Nephron progenitor cell (in vitro differentiated cells): ENCODE results near the gene IQUB.

Experiments
- DNase-seq: peaks from one replicate; pipeline ENCODE4 v3.0.0; 2021
- H3K27ac Mint-ChIP-seq: 2 replicates; pipeline ENCODE4 v1.8.0; 2021; ENCODE audit warnings: mild to moderate bottlenecking, moderate library complexity, mixed read lengths
- H3K27me3 Mint-ChIP-seq: 2 replicates; pipeline ENCODE4 v1.8.0; 2021; ENCODE audit warnings: mild to moderate bottlenecking, low read depth, mixed read lengths; ENCODE audit not compliant: poor library complexity
- H3K36me3 Mint-ChIP-seq: 2 replicates; pipeline ENCODE4 v1.8.0; 2021; ENCODE audit warnings: low read depth, mixed read lengths
- H3K4me1 Mint-ChIP-seq: 2 replicates; pipeline ENCODE4 v1.8.0; 2021; ENCODE audit warnings: mixed read lengths
- H3K4me3 Mint-ChIP-seq: 2 replicates; pipeline ENCODE4 v1.8.0; 2021; ENCODE audit warnings: mild to moderate bottlenecking, moderate library complexity, mixed read lengths
- H3K9me3 Mint-ChIP-seq: 2 replicates; pipeline ENCODE4 v1.8.0; 2021; ENCODE audit warnings: mild to moderate bottlenecking, moderate library complexity, mixed read lengths
- TF ChIP-seq, protein P1 (sequence below): fragments of 200-600 bp; sonication (generic); IDR thresholded peaks from 2 replicates; pipeline ENCODE4 v1.5.0; 2021; ENCODE audit warnings: antibody characterized with exemption

Gene IQUB

DNA sequence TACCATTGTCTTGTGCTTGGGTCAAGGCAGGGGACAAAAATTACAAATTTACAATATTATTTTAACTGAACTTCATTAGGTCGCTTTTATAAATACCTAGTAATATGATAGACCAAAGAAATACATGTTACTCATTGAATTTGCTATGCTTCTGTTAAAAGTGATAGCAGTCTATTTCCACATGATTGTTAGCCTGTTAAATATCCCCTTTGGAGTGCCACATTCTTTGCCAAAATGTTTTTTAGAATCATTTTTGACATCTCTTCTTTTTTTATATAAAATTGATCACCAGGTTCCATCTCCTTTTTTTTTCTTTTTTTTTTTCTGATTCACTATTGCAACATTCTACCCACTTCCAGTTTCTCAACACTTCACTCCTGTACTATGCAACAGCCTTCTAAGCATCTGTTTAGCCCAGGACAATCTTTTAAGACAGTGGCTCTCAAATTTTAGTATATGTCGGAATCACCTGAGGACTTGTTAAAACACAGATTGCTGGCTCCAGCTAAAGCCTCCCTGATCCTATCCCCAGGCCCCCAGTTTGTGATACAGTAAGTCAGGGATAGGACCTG is 39.6 kb upstream of the IQUB start:
- H3K27me3 Mint-ChIP-seq = no peaks in the 10 kb centered on the region
- peaks cover 20% of the 10 kb centered on the region for H3K4me1 Mint-ChIP-seq
- H3K27ac Mint-ChIP-seq = no peak overlapping the region

GRCh38 chr7:123573341-123573740 is 38.9 kb upstream of the IQUB start:
- no peaks in the 10 kb centered on the region for H3K36me3 Mint-ChIP-seq
- H3K4me1 Mint-ChIP-seq = peaks cover 20% of the 10 kb centered on the region
- H3K4me3 Mint-ChIP-seq = peak overlapping the region; percentile 47
- TF ChIP-seq, protein P1, sequence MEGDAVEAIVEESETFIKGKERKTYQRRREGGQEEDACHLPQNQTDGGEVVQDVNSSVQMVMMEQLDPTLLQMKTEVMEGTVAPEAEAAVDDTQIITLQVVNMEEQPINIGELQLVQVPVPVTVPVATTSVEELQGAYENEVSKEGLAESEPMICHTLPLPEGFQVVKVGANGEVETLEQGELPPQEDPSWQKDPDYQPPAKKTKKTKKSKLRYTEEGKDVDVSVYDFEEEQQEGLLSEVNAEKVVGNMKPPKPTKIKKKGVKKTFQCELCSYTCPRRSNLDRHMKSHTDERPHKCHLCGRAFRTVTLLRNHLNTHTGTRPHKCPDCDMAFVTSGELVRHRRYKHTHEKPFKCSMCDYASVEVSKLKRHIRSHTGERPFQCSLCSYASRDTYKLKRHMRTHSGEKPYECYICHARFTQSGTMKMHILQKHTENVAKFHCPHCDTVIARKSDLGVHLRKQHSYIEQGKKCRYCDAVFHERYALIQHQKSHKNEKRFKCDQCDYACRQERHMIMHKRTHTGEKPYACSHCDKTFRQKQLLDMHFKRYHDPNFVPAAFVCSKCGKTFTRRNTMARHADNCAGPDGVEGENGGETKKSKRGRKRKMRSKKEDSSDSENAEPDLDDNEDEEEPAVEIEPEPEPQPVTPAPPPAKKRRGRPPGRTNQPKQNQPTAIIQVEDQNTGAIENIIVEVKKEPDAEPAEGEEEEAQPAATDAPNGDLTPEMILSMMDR = no peak
- peak overlapping the region; percentile 87 for H3K27ac Mint-ChIP-seq
- no peaks in the 10 kb centered on the region for H3K9me3 Mint-ChIP-seq
- no peak for DNase-seq
- H3K27me3 Mint-ChIP-seq = no peaks in the 10 kb centered on the region

More for the DNA sequence above, 39.6 kb upstream of the IQUB start:
- DNase-seq = no peak
- no peak overlapping the region for H3K4me3 Mint-ChIP-seq
- no peaks in the 10 kb centered on the region for H3K9me3 Mint-ChIP-seq
- TF ChIP-seq, protein P1 = no peak
- H3K36me3 Mint-ChIP-seq = no peaks in the 10 kb centered on the region

DNA sequence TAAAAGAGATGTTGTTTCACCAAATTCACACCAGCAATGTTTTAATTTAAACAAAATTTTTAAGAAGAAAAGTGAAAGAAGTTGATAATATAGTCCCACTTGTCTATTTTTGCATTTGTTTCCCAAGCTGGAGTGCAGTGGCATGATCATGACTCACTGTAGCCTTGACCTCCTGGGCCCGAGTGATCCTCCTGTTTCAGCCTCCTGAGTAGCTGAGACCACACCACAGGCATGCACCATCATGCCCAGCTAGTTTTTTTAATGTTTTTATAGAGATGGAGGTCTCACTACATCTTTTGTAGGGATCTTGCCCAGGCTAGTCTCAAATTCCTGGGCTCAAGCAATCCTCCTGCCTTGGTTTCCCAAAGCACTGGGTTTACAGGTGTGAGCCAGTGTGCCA is 37.3 kb upstream of the IQUB start:
- no peaks in the 10 kb centered on the region for H3K9me3 Mint-ChIP-seq
- no peak for DNase-seq
- no peaks in the 10 kb centered on the region for H3K27me3 Mint-ChIP-seq
- no peak overlapping the region for H3K4me3 Mint-ChIP-seq
- peaks cover 20% of the 10 kb centered on the region for H3K4me1 Mint-ChIP-seq
- no peak overlapping the region for H3K27ac Mint-ChIP-seq
- no peaks in the 10 kb centered on the region for H3K36me3 Mint-ChIP-seq
- TF ChIP-seq, protein P1 = no peak

- Mint-ChIP-seq H3K27me3 (no peaks in the 10 kb centered on the region), H3K36me3 (no peaks in the 10 kb centered on the region), H3K27ac (no peak overlapping the region), H3K4me3 (no peak overlapping the region), H3K9me3 (no peaks in the 10 kb centered on the region), H3K4me1 (peaks cover 20% of the 10 kb centered on the region)
- no peak for DNase-seq
- TF ChIP-seq, protein P1 = no peak
Observed at GRCh38 chr7:123571187-123571586, 36.8 kb upstream of the IQUB start.

- Mint-ChIP-seq H3K4me1 (peaks cover 20% of the 10 kb centered on the region), H3K27me3 (no peaks in the 10 kb centered on the region), H3K4me3 (no peak overlapping the region), H3K27ac (no peak overlapping the region), H3K9me3 (no peaks in the 10 kb centered on the region), H3K36me3 (no peaks in the 10 kb centered on the region)
- TF ChIP-seq, protein P1 = no peak
- DNase-seq = no peak
Observed at GRCh38 chr7:123570390-123571182, 36.2 kb upstream of the IQUB start.
